ENCODE results near the gene SYNRG.
A peak's percentile ranks its signal among the peaks of the same experiment; 100 is the strongest.

Gene SYNRG

DNA sequence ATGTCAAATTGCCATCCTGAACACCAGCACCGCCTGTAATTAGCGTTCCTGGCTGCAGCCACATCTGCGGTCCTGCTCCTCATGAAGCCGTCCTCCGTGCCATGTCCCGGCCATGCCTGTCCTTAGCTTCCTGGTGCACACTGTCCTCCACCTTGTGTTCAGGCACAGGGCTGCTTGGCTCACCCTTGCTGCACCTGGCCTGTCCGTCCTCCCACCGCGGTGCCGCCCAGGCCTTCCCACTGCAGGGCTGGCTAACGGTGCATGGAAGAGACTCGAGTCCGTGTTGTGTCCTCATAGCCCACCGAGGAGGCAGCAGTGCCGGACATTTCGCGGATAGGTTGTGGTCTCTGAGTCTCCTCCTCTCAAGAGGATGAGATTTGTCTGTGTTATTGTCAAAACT lies 99.2 kb downstream of the SYNRG start:
- Mint-ChIP-seq H3K27me3 (ENCODE audit: low read depth, poor library complexity) (no peaks in the 10 kb centered on the region), H3K4me3 (no peak overlapping the region), H3K27ac (no peak overlapping the region)

GRCh38 chr17:37507111-37507510 lies 102.1 kb downstream of the SYNRG start:
- DNase-seq = no peak
- Mint-ChIP-seq H3K9me3 (no peaks in the 10 kb centered on the region), H3K36me3 (ENCODE audit: low read depth) (peaks cover 22% of the 10 kb centered on the region), H3K4me3 (no peak overlapping the region), H3K27ac (peak overlapping the region; percentile 54), H3K27me3 (ENCODE audit: low read depth, poor library complexity) (no peaks in the 10 kb centered on the region), H3K4me1 (peaks cover 16% of the 10 kb centered on the region)
- no peak for TF ChIP-seq CTCF (IDR thresholded peaks at IDR 0.05)

More for the DNA sequence above, 99.2 kb downstream of the SYNRG start:
- Mint-ChIP-seq H3K9me3 (no peaks in the 10 kb centered on the region), H3K36me3 (ENCODE audit: low read depth) (peaks cover 25% of the 10 kb centered on the region), H3K4me1 (peaks cover 34% of the 10 kb centered on the region)
- DNase-seq = no peak
- TF ChIP-seq CTCF (IDR thresholded peaks at IDR 0.05) = no peak

DNA sequence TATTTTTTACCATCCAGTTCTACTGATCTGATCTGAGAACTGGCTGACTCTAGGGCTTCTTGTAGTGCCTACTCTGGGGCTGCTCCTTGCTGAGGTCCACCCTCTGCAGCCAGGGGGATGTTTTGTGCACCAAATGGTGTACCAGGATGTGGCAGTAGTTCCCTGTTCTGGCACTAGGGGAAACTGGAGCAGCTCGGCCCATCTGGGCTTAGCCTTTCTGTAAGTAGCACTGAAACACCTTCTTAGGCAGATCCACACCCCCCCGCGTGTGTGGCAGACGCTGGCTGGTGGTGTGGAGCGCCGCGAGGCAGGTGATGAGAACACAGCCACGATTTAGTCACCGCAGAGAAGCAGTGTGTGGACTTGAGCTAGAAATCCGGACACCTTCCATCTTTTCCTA lies 102.5 kb downstream of the SYNRG start:
- Mint-ChIP-seq H3K9me3 (no peaks in the 10 kb centered on the region), H3K36me3 (ENCODE audit: low read depth) (peaks cover 23% of the 10 kb centered on the region), H3K4me3 (no peak overlapping the region), H3K27me3 (ENCODE audit: low read depth, poor library complexity) (no peaks in the 10 kb centered on the region), H3K27ac (no peak overlapping the region), H3K4me1 (peaks cover 18% of the 10 kb centered on the region)
- peak; percentile 41 for DNase-seq
- TF ChIP-seq CTCF (IDR thresholded peaks at IDR 0.05) = peak; percentile 52

GRCh38 chr17:37505333-37505732 lies 103.9 kb downstream of the SYNRG start:
- Mint-ChIP-seq H3K27ac (no peak overlapping the region), H3K9me3 (no peaks in the 10 kb centered on the region), H3K27me3 (ENCODE audit: low read depth, poor library complexity) (no peaks in the 10 kb centered on the region), H3K4me3 (no peak overlapping the region), H3K36me3 (ENCODE audit: low read depth) (peaks cover 15% of the 10 kb centered on the region), H3K4me1 (peaks cover 22% of the 10 kb centered on the region)
- DNase-seq = no peak
- no peak for TF ChIP-seq CTCF (IDR thresholded peaks at IDR 0.05)

- Mint-ChIP-seq H3K4me1 (peaks cover 22% of the 10 kb centered on the region), H3K4me3 (no peak overlapping the region), H3K36me3 (ENCODE audit: low read depth) (peaks cover 18% of the 10 kb centered on the region), H3K9me3 (no peaks in the 10 kb centered on the region), H3K27ac (no peak overlapping the region), H3K27me3 (ENCODE audit: low read depth, poor library complexity) (no peaks in the 10 kb centered on the region)
- DNase-seq = no peak
- TF ChIP-seq CTCF (IDR thresholded peaks at IDR 0.05) = no peak
These were observed 106.1 kb downstream of the SYNRG start for GRCh38 chr17:37503148-37503547.

GRCh38 chr17:37502009-37502936 lies 106.9 kb downstream of the SYNRG start:
- Mint-ChIP-seq H3K4me1 (peaks cover 22% of the 10 kb centered on the region), H3K27ac (peak overlapping the region; percentile 71), H3K9me3 (no peaks in the 10 kb centered on the region), H3K27me3 (ENCODE audit: low read depth, poor library complexity) (no peaks in the 10 kb centered on the region), H3K36me3 (ENCODE audit: low read depth) (peaks cover 22% of the 10 kb centered on the region), H3K4me3 (no peak overlapping the region)
- TF ChIP-seq CTCF (IDR thresholded peaks at IDR 0.05) = no peak
- no peak for DNase-seq

All from nephron progenitor cell (in vitro differentiated cells).